Caki2 (cell line): ENCODE results near the gene CDH4. TPM values are rescaled to one million over a fixed set of nuclear protein-coding genes. Genes with fewer than 3 reads are reported as not detected.

ENCODE experiments used
- DNase-seq: peaks from one replicate; pipeline ENCODE4 v3.0.0-alpha.2; 2015; ENCODE audit warnings: low read depth
- in situ Hi-C: cut with HindIII; loops from 2 replicates; pipeline ENCODE4 v1.10.0; 2016; ENCODE audit warnings: low sequenced_read_pairs, low pct_unique_long_range_greater_than_20kb, mixed read lengths
- total RNA-seq: library from RNA; depleted of rRNA; stranded (reverse); fragments of >200 nt; shearing (Covaris generic); gene quantifications from 2 replicates; pipeline ENCODE4 v1.2.3, GENCODE V29; 2014; ENCODE audit warnings: low replicate concordance

The CDH4 gene
- total RNA-seq, 1 experiment from 2014 or later: 2.7 TPM

DNA sequence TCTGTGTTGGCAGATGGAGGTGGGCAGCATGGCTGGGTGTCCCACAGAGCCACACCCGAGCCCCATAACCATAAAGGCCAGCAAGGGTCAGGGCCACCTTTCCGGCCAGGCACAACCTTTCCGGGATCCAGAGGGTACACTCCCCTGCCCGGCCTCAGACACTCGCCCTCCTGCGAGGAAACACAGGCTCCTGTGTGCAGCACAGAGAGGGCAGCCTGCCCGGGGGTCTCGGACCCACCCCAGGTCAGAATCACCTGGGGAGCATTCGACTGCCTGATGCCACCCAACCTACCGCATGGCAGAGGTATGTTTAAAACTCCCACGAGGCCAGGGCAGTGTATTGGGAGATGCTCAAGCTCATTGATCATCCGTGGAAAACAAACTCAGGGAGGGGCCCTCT lies 553.3 kb downstream of the CDH4 start:
- in situ Hi-C loops: no loop called here

DNA sequence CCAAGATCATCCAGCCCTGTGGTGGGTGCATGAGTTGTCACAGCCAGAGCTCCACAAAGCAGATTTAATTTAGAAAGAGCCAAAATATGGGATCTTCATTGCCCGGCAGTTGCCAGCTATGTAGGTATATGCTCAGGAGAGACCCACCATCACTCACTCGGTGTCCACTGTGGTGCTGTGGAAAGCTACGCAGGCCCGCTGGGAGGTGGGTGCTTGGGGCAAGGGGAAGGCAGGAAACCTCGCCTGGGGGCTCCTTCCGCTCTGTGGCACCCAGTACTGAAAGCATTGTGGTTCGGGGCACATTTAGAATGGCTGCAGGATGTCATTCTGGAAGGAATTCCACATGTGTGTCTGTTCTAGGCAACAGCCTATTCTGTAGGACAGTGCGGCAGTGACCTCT lies 553.7 kb downstream of the CDH4 start:
- in situ Hi-C loops: no loop called here
- DNase-seq: no peak

More for the DNA sequence above, 553.3 kb downstream of the CDH4 start:
- DNase-seq: no peak

DNA sequence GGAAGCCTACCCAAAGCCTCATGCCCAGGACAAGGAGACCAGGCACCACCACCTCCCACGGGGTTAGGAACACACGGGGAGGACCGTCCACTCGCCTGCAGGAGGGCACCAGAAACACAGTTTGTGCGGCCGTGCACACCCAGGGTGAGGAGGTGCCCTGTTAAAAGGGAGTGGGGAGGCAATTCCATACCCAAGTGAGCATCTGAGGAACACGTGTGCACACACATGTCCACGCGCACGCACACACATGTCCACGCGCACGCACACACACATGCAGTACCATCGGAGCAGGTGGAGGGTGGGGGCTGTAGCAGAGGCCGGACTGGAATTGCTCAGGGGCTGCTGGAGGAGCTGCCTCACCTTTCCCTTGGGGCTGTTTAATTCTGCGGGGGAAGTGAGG lies 554.3 kb downstream of the CDH4 start:
- in situ Hi-C loops: no loop called here
- DNase-seq: no peak

DNA sequence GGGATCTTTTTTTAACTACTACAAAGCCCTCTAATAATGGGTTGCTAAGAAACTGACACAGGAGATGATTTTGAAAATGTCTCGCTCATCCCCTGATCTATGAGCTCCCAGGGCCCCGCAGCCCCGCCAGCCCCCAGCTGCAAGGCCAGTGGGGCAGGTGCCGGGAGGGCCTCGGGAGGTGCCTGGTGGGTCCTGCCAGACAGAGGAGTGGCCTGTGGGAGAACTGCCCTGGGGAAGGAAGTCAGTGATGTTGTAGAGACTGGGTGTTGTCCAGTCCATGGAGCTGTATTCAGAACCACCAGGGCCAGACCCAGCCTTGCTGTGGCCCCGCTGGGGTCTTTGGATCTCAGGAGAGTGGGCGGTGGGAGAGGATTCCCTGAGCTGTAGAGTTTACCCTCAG lies 554.9 kb downstream of the CDH4 start:
- in situ Hi-C loops: no loop called here
- no peak for DNase-seq

DNA sequence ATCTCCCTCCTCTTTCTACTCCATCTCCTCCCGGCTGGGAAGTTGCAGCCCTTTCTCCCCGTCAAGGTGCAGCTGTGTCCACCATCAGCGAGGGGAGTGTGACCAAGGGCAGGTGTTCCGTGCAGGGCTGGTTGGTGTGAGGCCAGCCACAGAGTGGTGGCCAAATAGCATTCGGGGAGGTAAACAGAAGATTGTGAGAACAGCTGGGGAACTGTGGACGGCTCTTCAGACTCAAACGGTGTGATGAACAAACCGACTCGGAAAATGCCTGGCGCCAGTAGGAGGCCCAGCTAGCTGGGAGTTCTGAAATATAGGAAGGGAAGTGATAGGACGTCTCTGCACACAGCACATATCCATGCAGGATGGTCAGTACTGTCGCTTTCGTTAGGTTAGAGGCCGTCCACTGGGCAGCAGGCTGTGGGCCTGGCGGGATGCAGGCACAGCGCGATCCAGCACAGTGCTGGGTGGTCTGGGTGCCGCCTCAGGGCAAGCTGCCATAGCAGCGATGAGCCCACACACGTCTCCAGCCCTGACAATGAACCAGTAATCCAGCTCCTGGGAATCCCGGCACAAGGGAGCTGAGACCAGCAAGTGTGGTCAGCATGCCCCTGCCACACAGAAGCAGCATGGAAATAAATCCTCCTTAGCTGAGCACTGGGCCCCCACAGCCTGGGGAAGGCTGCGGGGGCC lies 555.6 kb downstream of the CDH4 start:
- in situ Hi-C loops: no loop called here
- no peak for DNase-seq

DNA sequence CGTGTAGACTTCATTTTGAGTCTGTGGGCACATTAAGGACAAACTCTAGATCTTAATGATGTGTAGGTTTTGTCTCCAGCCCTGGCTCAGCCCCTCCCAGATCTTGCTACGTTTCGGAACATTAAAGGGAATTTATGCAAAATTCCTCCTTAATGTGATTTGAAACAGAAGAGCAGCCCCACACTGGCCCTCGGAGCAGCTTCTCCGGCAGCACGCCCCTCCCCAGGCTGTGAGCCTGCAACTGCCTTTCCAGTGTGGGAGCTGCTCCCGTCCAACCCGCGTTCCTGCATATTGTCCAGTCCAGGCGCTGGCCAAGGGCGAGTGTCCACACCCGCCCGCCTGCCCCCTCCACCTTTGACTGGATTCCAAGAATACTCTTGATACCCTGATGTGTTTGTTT lies 556.4 kb downstream of the CDH4 start:
- in situ Hi-C loops: no loop called here
- no peak for DNase-seq

DNA sequence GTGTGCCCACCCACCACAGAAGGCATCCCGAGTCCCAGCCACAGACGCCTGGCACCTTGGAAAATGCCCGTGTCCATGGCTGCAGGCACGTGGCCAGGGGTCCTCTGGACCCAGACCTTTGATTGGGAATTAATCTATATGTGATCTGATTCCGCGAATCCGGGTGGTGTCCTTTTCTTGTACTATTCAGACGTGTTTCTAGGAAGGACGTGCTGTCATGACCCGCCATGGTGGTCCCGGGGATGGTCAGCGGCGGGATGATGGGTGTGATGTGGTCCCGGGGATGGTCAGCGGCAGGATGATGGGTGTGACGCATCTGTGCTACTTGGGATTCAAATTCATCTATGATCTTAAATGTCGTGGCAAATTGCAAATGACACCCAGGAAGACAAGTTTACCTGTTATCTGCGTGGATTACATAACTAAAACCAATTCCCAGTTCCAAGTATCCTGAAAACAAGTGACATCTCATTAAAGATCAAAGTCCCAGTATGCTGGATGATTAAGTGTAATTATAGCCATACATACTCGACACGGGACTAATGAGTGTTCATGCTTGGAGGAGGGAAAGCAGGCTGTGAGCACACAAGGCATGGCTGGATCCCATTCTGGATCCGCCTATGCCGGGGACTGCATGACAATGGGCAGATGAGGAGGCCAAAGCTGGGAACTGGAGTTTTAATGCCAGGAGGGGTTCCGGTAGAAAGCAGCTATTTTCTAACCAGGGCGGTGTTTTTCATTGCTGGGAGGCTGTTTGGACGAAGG lies 557.1 kb downstream of the CDH4 start:
- in situ Hi-C loops: no loop called here
- no peak for DNase-seq

DNA sequence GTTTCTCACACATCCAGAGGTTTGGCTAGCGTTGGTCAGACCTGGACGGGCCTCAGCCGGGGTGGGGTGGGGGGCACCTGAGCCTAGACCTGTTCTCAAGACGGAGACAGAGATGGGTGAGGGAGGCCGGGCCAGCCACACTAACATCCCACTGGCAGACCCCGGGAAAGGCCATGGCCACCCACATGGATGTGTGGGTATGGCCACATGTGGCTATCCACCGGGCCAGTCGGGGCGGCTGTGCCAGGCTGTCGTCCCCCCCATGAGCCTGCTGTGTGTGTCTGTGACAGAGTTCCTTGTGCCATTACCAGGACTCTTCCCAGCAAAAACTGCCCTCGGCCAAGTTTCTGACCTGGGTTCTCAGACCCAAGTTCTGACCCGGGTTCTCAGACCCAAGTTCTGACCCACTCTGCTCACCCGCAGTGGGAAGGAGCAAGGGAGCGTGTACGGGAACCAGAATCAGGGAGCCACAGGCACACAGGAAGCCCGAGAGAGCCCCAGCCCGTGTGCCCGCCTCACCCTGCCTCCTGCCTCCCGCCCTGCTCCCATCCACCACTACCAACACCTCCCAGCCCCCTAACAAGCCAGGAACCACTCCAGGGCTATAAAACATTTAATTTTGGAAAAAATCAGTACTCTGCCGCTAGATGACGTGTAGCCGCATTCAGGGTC lies 558.1 kb downstream of the CDH4 start:
- in situ Hi-C loops: no loop called here
- no peak for DNase-seq

DNA sequence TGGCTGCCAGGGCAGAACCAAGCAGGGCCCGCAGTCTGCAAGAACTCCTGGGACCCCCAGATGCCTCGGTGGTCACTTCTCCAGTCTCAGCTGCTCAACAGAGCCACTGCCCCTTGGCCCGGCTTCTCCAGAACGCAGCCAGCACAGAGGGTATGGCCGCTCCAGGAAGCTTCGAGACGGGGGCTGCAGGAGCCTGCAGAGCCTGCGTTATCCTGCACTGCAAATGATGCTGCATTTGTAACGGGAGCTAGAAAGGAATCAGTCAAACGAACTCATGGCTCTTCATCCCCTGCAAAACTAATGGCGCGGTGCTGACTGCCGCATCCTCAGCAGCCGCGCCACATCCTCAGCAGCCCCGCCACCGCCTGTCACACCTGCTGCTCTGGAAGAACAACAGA lies 558.7 kb downstream of the CDH4 start:
- in situ Hi-C loops: no loop called here
- DNase-seq: no peak

DNA sequence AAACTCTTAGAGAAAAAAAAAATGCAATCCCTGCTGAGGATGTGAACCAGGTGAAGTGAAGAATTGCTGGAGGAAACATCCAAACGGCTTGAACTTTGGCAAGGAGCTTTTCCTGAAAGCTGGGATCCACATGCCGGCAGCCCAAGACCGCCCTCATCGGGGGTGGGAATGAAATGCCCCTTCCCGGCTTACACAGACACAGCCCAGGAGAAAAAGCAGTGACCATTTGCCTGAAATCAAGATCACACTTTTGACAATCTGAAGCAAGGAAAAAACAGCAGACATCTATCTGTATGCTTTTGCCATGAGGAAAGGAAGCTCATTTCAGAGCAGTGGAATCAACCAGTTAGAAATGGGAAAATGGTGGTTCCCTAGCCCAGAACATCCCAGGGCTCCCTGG lies 559.1 kb downstream of the CDH4 start:
- in situ Hi-C loops: no loop called here
- no peak for DNase-seq

DNA sequence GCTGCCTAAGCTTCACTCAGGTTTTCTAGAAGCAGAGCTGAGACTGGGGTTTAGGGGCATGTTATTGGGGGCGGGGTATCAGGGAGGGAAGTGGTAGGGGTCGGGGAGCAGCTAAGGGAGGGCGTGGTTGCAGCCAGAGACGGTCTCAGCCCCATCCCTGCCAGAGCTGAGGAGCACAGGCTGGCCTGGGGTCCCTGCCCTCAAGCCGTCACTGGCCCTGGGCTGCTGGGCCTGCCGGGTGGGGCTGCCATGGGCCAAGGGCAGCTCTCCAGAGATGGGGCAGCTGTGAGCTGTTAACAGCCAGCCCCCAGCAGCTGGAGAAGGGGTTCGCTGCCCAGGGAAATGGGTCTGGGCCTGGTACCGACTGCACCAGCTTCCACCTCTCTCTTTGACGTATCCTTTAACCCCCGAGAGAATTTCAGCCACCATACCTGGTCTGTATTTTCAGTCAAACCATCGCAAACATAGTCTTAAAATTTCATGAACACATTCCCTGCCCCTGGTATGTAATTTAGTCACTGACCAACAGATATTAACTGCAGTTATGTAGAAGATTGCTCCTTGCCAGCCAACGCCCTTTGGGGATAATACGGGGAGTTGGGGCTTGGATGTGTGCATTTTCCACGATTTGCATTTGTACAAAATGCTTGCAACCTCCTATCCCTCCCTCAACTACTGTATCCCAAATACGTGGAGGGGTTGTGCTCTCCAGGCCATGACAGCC lies 560.2 kb downstream of the CDH4 start:
- in situ Hi-C loops: no loop called here
- DNase-seq: no peak

DNA sequence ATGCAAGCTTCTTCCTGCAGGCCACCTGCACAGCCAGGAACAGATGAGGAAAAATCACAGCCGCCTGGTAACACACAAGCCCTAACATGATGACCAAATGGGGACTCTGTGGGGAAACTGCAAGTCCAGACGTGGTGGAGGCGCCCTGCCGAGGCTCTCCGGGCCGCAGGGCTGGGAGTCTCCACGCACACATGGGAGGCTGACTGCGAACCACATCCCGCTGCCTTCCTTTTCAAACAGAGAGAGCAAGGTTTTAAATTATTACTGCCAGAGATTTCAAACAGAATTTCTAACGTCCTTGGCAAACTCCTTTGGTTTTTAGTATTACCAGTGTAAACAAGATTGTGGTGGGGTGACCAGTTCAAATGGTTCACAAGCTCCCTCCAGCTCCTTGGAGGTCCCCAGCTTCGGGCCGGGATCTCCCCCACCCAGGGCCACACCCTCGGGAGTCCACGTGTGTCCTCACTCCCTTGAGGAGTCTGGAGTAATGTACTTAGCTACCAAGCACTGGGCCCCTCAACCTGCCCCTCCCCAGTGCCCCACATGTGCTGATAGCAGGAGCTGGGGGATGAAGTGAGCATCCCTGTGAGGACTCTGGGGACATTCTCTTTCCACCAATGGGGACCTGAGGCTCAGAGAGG lies 560.9 kb downstream of the CDH4 start:
- no peak for DNase-seq
- in situ Hi-C loops: no loop called here

DNA sequence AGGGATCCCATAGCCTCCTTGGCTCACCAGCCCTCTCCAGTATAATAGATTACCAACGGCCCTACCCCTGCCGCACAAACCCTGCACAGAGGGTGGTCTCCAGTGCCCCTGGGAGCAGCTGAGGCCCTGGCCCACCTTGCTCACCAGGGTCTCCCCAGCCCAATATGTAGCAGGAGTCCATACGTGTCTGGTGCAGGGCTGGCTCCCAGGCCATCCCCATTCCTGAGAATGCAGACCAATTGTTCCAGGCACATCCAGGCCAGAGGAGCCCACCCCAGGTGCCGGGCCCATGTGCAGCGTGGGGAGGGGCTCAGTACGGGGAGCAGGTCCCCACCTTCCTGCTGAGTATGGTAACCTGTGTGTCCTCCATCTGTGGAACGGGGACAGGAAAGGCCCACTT lies 561.7 kb downstream of the CDH4 start:
- in situ Hi-C loops: no loop called here
- DNase-seq: no peak

DNA sequence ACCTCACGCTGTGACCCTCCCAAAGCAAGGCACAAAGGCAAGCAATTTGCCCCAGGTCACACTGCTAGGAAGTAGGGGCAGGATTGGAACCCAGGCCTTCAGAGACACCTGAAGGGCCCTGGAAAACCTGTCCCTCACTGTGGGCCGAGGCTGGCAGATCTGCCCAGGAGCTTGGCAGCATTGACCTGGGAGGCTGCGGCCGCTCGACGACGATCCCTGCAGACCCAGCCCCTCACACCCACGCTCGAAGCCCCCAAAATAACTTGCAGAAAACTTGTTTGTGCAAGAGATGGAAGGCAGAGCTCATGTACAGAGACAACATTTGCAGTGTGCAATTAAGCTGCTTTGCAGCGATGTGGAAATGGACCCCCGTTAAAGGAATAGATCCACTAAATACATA lies 562.2 kb downstream of the CDH4 start:
- DNase-seq: no peak
- in situ Hi-C loops: no loop called here

DNA sequence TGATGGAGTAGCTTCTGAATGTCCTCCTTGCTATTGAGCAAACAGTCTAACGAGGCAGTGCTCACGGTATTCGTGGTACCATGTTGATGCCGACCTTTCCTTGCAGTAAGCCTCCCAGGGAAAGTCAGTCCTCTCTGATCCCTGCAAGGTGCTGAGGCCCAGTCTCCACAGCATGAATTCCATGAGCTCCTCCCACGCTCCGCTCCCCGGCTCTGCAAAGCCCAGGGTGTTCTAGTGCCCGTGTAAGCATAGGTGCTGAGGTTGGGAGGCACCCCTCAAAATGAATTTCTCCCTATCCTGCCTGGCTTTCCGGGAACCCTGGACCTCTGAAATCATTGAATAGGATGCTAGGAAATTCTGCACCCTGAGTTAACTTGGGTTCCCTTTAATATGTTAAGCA lies 562.7 kb downstream of the CDH4 start:
- in situ Hi-C loops: no loop called here
- DNase-seq: no peak

DNA sequence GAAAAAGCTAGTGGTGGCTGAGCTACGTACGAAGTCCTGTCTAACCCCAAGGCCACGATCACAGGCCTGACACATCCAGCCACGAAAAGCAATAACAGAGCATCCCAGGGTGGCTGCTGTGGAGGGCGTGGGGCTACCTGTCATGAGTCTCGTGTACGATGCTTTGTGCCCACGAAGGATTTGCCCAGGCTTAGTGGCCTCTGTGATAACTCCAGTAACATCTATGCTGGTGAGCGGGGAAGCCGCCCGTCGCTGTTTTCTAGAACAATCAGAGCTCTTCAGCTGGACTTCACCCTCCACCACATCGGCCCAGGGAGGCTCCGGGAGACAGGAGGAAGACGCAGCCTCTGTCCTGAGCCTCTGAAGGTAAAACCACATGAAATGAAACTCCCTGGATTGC lies 563.1 kb downstream of the CDH4 start:
- in situ Hi-C loops: no loop called here
- DNase-seq: no peak

DNA sequence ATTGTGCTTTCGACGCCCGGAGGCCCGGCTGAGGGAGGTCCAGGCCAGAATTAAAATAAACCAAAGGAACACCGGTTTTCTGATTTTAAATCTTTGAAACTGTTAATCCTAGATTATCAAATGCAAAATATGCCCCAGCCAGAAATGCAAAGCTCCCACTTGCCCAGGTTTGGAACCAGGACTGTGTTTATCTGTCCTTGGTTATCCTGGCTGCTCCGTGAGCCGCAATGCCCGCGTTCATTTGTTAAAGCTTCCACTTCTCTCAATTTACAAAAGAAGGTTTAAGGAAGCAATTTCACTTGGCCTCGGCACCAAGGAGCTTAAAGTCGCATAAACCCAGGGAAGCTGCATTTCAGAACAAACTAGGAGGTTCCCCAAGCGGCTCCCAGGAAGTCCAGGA lies 563.6 kb downstream of the CDH4 start:
- in situ Hi-C loops: no loop called here
- DNase-seq: no peak

DNA sequence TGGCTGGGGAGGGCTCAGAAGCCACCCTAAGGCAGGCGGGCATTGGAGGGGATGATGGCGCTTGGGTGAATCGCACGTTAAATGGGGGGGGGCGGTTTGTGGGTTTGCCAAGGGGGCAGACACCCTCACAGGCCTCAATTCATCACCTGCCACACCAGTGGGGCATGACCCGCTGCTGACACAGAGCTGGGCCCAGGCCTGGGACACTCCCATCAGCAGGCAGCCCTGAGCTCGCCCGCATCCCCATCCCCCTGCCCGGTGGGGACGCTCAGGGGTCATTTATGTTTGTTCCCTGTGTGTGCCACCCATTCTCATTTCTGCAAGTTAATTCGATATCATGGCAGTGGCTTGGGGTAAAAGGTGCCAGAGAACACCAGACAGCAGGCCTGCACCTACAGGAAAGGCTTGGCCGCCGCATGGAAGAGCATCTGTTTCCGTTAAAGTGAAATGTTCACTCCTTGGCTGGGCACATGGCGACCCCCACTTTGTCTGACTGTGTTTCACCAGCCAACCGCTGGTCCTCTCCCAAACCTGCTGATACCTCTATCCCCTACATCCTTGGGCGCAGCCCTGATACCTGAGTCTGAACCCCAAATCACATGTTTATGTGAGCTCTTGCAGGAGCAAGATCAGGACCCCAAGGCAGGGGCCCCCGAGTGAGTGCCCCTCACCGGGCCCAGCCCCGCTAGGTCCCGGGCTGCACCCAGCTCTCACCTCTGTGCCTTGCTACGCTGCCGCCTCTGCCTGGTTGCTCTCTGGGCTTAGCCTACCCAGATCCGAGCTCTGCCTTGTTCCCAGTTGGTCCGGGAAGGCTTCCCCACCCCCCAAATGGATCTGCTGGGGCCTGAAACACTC lies 564.8 kb downstream of the CDH4 start:
- in situ Hi-C loops: no loop called here
- DNase-seq: no peak
